Colonic mucosa (tissue), 4 donors: ENCODE data around the gene PLA2G4F. TPM values are rescaled to one million over a fixed set of nuclear protein-coding genes. Genes with fewer than 3 reads are reported as not detected.

Experiments
- DNase-seq: peaks from one replicate; pipeline ENCODE4 v3.0.0-alpha.2; 2020
- H3K27ac ChIP-seq: fragments of 200-600 bp; one replicate; pipeline ENCODE4 v1.8.0; 2021
- H3K27me3 ChIP-seq: fragments of 200-600 bp; one replicate; pipeline ENCODE4 v1.8.0; 2021
- H3K36me3 ChIP-seq: fragments of 200-600 bp; one replicate; pipeline ENCODE4 v1.8.0; 2021
- H3K4me1 ChIP-seq: fragments of 200-600 bp; one replicate; pipeline ENCODE4 v1.8.0; 2021; ENCODE audit warnings: mild to moderate bottlenecking
- H3K4me3 ChIP-seq: fragments of 200-600 bp; one replicate; pipeline ENCODE4 v1.8.0; 2021
- H3K9ac ChIP-seq, 2 donors: one replicate each; pipeline ENCODE4 v1.7.0; 2013; ENCODE audit warnings: control low read depth in 2 of 2, low read depth in 2 of 2, low read length in 2 of 2
- H3K9me3 ChIP-seq: fragments of 200-600 bp; one replicate; pipeline ENCODE4 v1.8.0; 2021
- intact Hi-C: fragments of 100-400 bp; cut with DNase I; formaldehyde crosslinking; loops from one replicate; pipeline ENCODE4 v1.14.1; 2022
- total RNA-seq, 2 donors: library from RNA; stranded (reverse); fragmentation: NEBNext Ultra II Directional in 1 of 2; extraction: Animal tissue kit (Norgen Biotek cat#: 25700) in 1 of 2; gene quantifications; one replicate each; pipeline ENCODE4 v1.2.1, GENCODE V29; 2021
- TF ChIP-seq, protein P1 (sequence below): fragments of 200-600 bp; IDR thresholded peaks from one replicate; pipeline ENCODE4 v1.8.0; 2022; ENCODE audit warnings: antibody characterized with exemption, mild to moderate bottlenecking
- donor health status: healthy.
- donor health status: DM: no; HTN: no; CAD: no.
- donor health status: DM: no; HTN: no; CAD: no.

The PLA2G4F gene, protein sequence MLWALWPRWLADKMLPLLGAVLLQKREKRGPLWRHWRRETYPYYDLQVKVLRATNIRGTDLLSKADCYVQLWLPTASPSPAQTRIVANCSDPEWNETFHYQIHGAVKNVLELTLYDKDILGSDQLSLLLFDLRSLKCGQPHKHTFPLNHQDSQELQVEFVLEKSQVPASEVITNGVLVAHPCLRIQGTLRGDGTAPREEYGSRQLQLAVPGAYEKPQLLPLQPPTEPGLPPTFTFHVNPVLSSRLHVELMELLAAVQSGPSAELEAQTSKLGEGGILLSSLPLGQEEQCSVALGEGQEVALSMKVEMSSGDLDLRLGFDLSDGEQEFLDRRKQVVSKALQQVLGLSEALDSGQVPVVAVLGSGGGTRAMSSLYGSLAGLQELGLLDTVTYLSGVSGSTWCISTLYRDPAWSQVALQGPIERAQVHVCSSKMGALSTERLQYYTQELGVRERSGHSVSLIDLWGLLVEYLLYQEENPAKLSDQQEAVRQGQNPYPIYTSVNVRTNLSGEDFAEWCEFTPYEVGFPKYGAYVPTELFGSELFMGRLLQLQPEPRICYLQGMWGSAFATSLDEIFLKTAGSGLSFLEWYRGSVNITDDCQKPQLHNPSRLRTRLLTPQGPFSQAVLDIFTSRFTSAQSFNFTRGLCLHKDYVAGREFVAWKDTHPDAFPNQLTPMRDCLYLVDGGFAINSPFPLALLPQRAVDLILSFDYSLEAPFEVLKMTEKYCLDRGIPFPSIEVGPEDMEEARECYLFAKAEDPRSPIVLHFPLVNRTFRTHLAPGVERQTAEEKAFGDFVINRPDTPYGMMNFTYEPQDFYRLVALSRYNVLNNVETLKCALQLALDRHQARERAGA
- 10 to 100 TPM; 27.7 to 30.2 TPM for total RNA-seq

DNA sequence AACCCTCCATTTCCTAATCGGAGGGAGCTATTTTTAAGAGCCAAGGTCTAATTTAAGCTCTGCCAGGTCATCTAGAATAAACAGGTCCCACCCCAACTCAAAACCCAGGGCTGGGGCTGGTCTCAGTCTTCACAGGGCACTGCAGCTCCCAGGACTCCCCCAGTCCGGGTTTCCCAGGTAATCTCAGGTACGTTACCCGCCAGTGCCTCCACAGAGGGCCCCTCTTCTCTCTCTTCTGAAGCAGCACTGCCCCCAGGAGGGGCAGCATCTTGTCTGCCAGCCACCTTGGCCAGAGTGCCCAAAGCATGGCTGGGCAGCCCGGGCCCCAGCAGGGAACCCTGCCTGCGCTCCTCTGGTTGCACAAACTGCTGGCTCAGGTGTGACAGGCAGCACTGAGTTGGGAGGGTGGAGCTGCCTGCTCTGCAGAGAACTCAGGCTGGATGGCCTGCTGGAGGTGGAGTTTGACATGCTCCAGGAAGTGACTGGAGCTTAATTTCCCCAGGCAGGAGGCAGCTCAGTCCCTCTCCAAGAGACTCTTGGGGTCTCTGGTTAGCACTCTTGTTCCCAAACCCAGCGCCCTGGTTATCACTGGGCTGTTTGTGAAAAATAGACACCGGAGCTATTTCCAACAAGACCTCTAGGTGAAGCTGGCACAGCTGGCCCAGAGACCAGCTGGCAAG, at the start of gene PLA2G4F:
Gene PLA2G4F, minus strand, starts transcription at position 394 of the 680 bp plus-strand sequence. Its CDS starts 87 bp downstream, at position 307.
- peak; percentile 81 for DNase-seq
- Histone ChIP-seq H3K4me1 (no peaks in the 10 kb centered on the region), H3K36me3 (peaks cover 7% of the 10 kb centered on the region), H3K27me3 (no peaks in the 10 kb centered on the region), H3K9me3 (no peaks in the 10 kb centered on the region), H3K9ac (peak within 1 kb of the TSS; percentile 50 to 75), H3K27ac (peak within 1 kb of the TSS; percentile 64), H3K4me3 (peak within 1 kb of the TSS; percentile 37)
- intact Hi-C loops = no loop called here
- TF ChIP-seq, protein P1, sequence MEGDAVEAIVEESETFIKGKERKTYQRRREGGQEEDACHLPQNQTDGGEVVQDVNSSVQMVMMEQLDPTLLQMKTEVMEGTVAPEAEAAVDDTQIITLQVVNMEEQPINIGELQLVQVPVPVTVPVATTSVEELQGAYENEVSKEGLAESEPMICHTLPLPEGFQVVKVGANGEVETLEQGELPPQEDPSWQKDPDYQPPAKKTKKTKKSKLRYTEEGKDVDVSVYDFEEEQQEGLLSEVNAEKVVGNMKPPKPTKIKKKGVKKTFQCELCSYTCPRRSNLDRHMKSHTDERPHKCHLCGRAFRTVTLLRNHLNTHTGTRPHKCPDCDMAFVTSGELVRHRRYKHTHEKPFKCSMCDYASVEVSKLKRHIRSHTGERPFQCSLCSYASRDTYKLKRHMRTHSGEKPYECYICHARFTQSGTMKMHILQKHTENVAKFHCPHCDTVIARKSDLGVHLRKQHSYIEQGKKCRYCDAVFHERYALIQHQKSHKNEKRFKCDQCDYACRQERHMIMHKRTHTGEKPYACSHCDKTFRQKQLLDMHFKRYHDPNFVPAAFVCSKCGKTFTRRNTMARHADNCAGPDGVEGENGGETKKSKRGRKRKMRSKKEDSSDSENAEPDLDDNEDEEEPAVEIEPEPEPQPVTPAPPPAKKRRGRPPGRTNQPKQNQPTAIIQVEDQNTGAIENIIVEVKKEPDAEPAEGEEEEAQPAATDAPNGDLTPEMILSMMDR = no peak

DNA sequence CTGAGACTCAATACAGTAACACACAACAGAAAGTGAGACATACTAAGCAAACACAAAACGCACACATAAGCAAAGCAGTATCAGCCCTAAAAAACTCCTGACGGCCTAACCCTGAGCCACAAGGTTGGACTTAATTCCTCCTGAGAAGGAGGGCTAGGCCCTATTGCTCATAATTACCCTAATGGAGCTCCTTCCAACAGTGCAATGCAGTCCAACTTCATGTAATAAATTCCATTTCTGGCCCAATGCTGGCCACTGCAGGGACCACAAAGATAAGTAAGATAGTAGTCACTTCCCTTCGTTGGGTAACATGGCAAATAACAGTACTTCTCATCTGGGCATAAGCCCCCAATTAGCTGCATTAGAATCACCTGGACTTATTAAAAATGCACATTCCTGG, 47.5 kb upstream of the PLA2G4F start:
- Histone ChIP-seq H3K27ac (no peak overlapping the region), H3K9ac (no peak overlapping the region), H3K4me3 (no peak overlapping the region), H3K27me3 (no peaks in the 10 kb centered on the region), H3K4me1 (no peaks in the 10 kb centered on the region), H3K36me3 (no peaks in the 10 kb centered on the region), H3K9me3 (no peaks in the 10 kb centered on the region)
- DNase-seq = no peak
- TF ChIP-seq, protein P1 = no peak
- intact Hi-C loops = no loop called here

DNA sequence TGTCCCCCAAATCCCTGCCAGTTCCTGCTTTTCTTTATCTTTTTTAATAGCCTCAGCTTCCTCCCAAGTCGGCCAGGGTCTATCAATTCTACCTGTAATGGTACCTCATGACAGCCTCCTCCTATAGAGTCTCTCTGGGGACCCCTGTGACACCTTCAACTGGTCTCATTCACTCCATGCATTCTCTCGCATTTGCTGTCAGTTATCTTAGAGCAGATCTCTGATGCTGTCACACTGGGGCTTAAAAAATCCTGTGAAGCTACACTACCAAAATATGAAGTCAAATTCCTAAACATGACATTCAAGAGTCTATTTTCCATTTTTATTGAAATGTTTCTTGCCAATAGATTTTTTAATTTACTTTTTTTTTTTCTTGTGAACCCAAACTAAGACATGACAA, 46.2 kb upstream of the PLA2G4F start:
- no peaks in the 10 kb centered on the region for H3K9me3 ChIP-seq
- no peaks in the 10 kb centered on the region for H3K4me1 ChIP-seq
- DNase-seq = no peak
- H3K36me3 ChIP-seq = no peaks in the 10 kb centered on the region
- intact Hi-C loops = no loop called here
- TF ChIP-seq, protein P1 = no peak
- H3K4me3 ChIP-seq = no peak overlapping the region
- no peak overlapping the region for H3K27ac ChIP-seq
- H3K9ac ChIP-seq = no peak overlapping the region
- H3K27me3 ChIP-seq = no peaks in the 10 kb centered on the region

DNA sequence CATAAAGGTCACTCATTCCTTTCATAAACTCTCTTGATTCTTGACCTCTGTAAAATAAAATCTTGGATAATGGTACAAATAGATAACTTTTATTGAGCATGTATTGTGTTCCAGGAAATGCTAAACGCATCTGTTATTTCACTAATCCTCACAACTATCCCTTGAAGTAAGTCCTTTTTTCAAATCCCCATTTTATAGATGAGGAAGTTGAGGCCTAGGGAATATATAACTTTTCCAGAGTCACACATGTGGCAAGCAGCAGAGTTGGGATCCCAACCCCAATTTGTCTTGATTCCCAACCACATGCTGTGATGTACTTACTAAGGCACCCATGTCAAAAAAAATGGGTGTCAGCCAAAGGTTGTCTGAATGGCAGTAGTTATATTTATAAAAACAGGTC, 45.4 kb upstream of the PLA2G4F start:
- TF ChIP-seq, protein P1 = no peak
- Histone ChIP-seq H3K4me1 (no peaks in the 10 kb centered on the region), H3K9ac (no peak overlapping the region), H3K9me3 (no peaks in the 10 kb centered on the region), H3K27ac (no peak overlapping the region), H3K27me3 (no peaks in the 10 kb centered on the region), H3K4me3 (no peak overlapping the region), H3K36me3 (no peaks in the 10 kb centered on the region)
- no peak for DNase-seq
- intact Hi-C loops = no loop called here

DNA sequence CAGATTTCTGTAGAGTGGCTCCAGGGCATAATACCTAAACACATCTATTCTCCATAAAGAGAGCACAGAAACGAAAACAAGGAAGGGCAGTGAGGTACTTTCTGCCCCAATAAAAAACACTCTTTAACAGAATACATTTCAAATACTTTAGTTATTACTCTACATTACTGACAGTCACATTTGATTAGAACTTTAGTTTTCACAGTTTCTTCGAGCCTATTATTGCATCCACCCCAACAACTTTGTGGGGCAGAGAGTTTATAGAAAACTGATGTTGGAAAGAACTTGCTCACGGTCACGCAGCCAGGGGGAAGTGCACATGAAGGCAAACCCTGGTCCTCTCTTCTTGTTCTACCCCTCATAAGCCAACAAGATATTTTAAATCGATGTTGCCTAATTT, 42.7 kb upstream of the PLA2G4F start:
- Histone ChIP-seq H3K4me1 (no peaks in the 10 kb centered on the region), H3K9me3 (no peaks in the 10 kb centered on the region), H3K9ac (no peak overlapping the region), H3K36me3 (no peaks in the 10 kb centered on the region), H3K27me3 (no peaks in the 10 kb centered on the region), H3K4me3 (no peak overlapping the region), H3K27ac (no peak overlapping the region)
- no peak for DNase-seq
- TF ChIP-seq, protein P1 = no peak
- intact Hi-C loops = no loop called here
